Measurements from ENCODE around the gene OPN4.

OPN4 gene

GRCh38 chr10:86699991-86700840 is 45.9 kb downstream of the OPN4 start:
- no peak for DNase-seq (ENCODE audit: low read depth)

- no peak for DNase-seq (ENCODE audit: low read depth)
Observed at GRCh38 chr10:86700851-86701617, 46.7 kb downstream of the OPN4 start.

GRCh38 chr10:86703176-86703575 is 48.8 kb downstream of the OPN4 start:
- no peak for DNase-seq (ENCODE audit: low read depth)

- no peak for DNase-seq (ENCODE audit: low read depth)
Observed at GRCh38 chr10:86705139-86705538, 50.8 kb downstream of the OPN4 start.

GRCh38 chr10:86705905-86706304 is 51.6 kb downstream of the OPN4 start:
- no peak for DNase-seq (ENCODE audit: low read depth)

- no peak for DNase-seq (ENCODE audit: low read depth)
Observed at GRCh38 chr10:86706401-86706841, 52.1 kb downstream of the OPN4 start.

GRCh38 chr10:86706977-86707376 is 52.6 kb downstream of the OPN4 start:
- no peak for DNase-seq (ENCODE audit: low read depth)

GRCh38 chr10:86707505-86707904 is 53.2 kb downstream of the OPN4 start:
- DNase-seq (ENCODE audit: low read depth): no peak

- DNase-seq (ENCODE audit: low read depth): no peak
Observed at GRCh38 chr10:86708068-86708782, 53.9 kb downstream of the OPN4 start.

- DNase-seq (ENCODE audit: low read depth): no peak
Observed at GRCh38 chr10:86708783-86709380, 54.5 kb downstream of the OPN4 start.

- DNase-seq (ENCODE audit: low read depth): no peak
Observed at GRCh38 chr10:86709396-86710185, 55.2 kb downstream of the OPN4 start.

GRCh38 chr10:86710987-86711512 is 56.7 kb downstream of the OPN4 start:
- peak; percentile 53 for DNase-seq (ENCODE audit: low read depth)

- DNase-seq (ENCODE audit: low read depth): no peak
Observed at GRCh38 chr10:86711513-86712316, 57.4 kb downstream of the OPN4 start.

- no peak for DNase-seq (ENCODE audit: low read depth)
Observed at GRCh38 chr10:86712317-86712707, 58.0 kb downstream of the OPN4 start.

- no peak for DNase-seq (ENCODE audit: low read depth)
Observed at GRCh38 chr10:86715156-86715795, 60.9 kb downstream of the OPN4 start.

- DNase-seq (ENCODE audit: low read depth): no peak
Observed at GRCh38 chr10:86715836-86716235, 61.5 kb downstream of the OPN4 start.

Data from HS-27A (cell line).